GM12892 (cell line): Measurements from ENCODE around the gene LBR.

Source experiments
- POLR2A ChIP-seq: IDR thresholded peaks from 2 replicates; pipeline ENCODE4 v1.6.1; 2011; ENCODE audit warnings: low read depth, low read length, control low read depth
- TAF1 ChIP-seq: IDR thresholded peaks from 2 replicates; pipeline ENCODE4 v1.6.1; 2011; ENCODE audit warnings: low read depth, mild to moderate bottlenecking, control low read depth, low read length, borderline replicate concordance

- TF ChIP-seq POLR2A, result no peak
- TF ChIP-seq TAF1, result no peak
These were observed 38.0 kb downstream of the LBR start for GRCh38 chr1:225389843-225390242.
